HEK293 (cell line): Measurements from ENCODE around the gene TMEM45A.

Experiments
- CTCF ChIA-PET: fragments of 350-600 bp; formaldehyde crosslinking; extraction: SDS; loops from one replicate; lab custom pipeline; 2021; ENCODE audit warnings: antibody characterized with exemption; lab: Yijun Ruan, JAX
- POLR2A ChIA-PET: fragments of 300-600 bp; formaldehyde crosslinking; extraction: SDS; loops from one replicate; lab custom pipeline; 2020; ENCODE audit warnings: antibody characterized with exemption, inconsistent platforms; lab: Yijun Ruan, JAX
- H3K27ac ChIP-seq: fragments of 200-500 bp; sonication (Bioruptor generic); 2 replicates; pipeline ENCODE4 v1.5.1; 2014; ENCODE audit warnings: low read depth, low read length, control low read depth, inconsistent platforms; ENCODE audit errors: extremely low read depth
- H3K36me3 ChIP-seq, 2 experiments: fragments of 200-500 bp in 1 of 2; sonication (Bioruptor generic) in 1 of 2; 1 replicate in 1 of 2; 2 replicates in 1 of 2; pipeline ENCODE4 v1.5.1; 2014 to 2017; ENCODE audit warnings: inconsistent platforms in 2 of 2, low read length in 2 of 2; ENCODE audit not compliant: control insufficient read depth in 2 of 2, insufficient read depth in 1 of 2
- H3K4me1 ChIP-seq: fragments of 200-500 bp; sonication (Bioruptor generic); 2 replicates; pipeline ENCODE4 v1.5.1; 2014; ENCODE audit warnings: mild to moderate bottlenecking, low read length, inconsistent platforms; ENCODE audit not compliant: control insufficient read depth, insufficient read depth
- H3K4me3 ChIP-seq: 2 replicates; pipeline ENCODE4 v1.5.1; 2011; ENCODE audit warnings: low read depth, mild to moderate bottlenecking, control low read depth, low read length, moderate library complexity
- H3K9me3 ChIP-seq: fragments of 200-500 bp; sonication (Bioruptor generic); 2 replicates; pipeline ENCODE4 v1.5.1; 2014; ENCODE audit warnings: low read depth, low read length, inconsistent platforms; ENCODE audit not compliant: control insufficient read depth, insufficient read depth
- AEBP2 ChIP-seq: fragments of 450-650 bp; formaldehyde crosslinking; IDR thresholded peaks from 2 replicates; pipeline ENCODE4 v1.5.1; 2016; ENCODE audit warnings: missing biosample characterization, missing genetic modification characterization, borderline replicate concordance
- KLF1 ChIP-seq: fragments of 450-650 bp; formaldehyde crosslinking; IDR thresholded peaks from 2 replicates; pipeline ENCODE4 v1.5.1; 2016; ENCODE audit warnings: missing biosample characterization, missing genetic modification characterization
- PRDM6 ChIP-seq: fragments of 450-650 bp; formaldehyde crosslinking; IDR thresholded peaks from 2 replicates; pipeline ENCODE4 v1.5.1; 2017; ENCODE audit warnings: missing biosample characterization, missing genetic modification characterization
- SP2 ChIP-seq: fragments of 450-650 bp; formaldehyde crosslinking; IDR thresholded peaks from 2 replicates; pipeline ENCODE4 v1.5.1; 2016; ENCODE audit warnings: missing biosample characterization, missing genetic modification characterization
- YY1 ChIP-seq: fragments of 450-650 bp; formaldehyde crosslinking; IDR thresholded peaks from 2 replicates; pipeline ENCODE4 v1.5.1; 2018; ENCODE audit warnings: missing biosample characterization, missing genetic modification characterization
- ZFP69B ChIP-seq: fragments of 450-650 bp; formaldehyde crosslinking; IDR thresholded peaks from 2 replicates; pipeline ENCODE4 v1.5.1; 2016; ENCODE audit warnings: missing biosample characterization, missing genetic modification characterization
- ZNF155 ChIP-seq: fragments of 450-650 bp; formaldehyde crosslinking; IDR thresholded peaks from 2 replicates; pipeline ENCODE4 v1.5.1; 2016; ENCODE audit warnings: missing biosample characterization, missing genetic modification characterization
- ZNF184 ChIP-seq: fragments of 450-650 bp; IDR thresholded peaks from 2 replicates; pipeline ENCODE4 v1.5.1; 2018; ENCODE audit warnings: missing biosample characterization, mild to moderate bottlenecking, missing genetic modification characterization
- ZNF302 ChIP-seq: fragments of 450-650 bp; formaldehyde crosslinking; IDR thresholded peaks from 2 replicates; pipeline ENCODE4 v1.5.1; 2016; ENCODE audit warnings: missing biosample characterization, missing genetic modification characterization, low read depth
- ZNF324 ChIP-seq: fragments of 450-650 bp; formaldehyde crosslinking; IDR thresholded peaks from 2 replicates; pipeline ENCODE4 v1.5.1; 2016; ENCODE audit warnings: missing biosample characterization, missing genetic modification characterization
- ZNF423 ChIP-seq: fragments of 450-650 bp; formaldehyde crosslinking; IDR thresholded peaks from 2 replicates; pipeline ENCODE4 v1.5.1; 2016; ENCODE audit warnings: missing biosample characterization, missing genetic modification characterization
- ZNF426 ChIP-seq: fragments of 450-650 bp; formaldehyde crosslinking; IDR thresholded peaks from 2 replicates; pipeline ENCODE4 v1.5.1; 2017; ENCODE audit warnings: missing biosample characterization, missing genetic modification characterization, mild to moderate bottlenecking, inconsistent platforms, moderate library complexity
- ZNF48 ChIP-seq: fragments of 450-650 bp; formaldehyde crosslinking; IDR thresholded peaks from 2 replicates; pipeline ENCODE4 v1.5.1; 2016; ENCODE audit warnings: missing biosample characterization, missing genetic modification characterization
- ZNF510 ChIP-seq: fragments of 450-650 bp; formaldehyde crosslinking; IDR thresholded peaks from 2 replicates; pipeline ENCODE4 v1.5.1; 2018; ENCODE audit warnings: mild to moderate bottlenecking, missing genetic modification characterization, missing biosample characterization; ENCODE audit not compliant: insufficient replicate concordance
- ZNF544 ChIP-seq: fragments of 450-650 bp; formaldehyde crosslinking; IDR thresholded peaks from 2 replicates; pipeline ENCODE4 v1.5.0; 2017; ENCODE audit warnings: missing biosample characterization, missing genetic modification characterization
- ZNF549 ChIP-seq: fragments of 450-650 bp; IDR thresholded peaks from 2 replicates; pipeline ENCODE4 v1.5.1; 2018; ENCODE audit warnings: missing biosample characterization, missing genetic modification characterization, mild to moderate bottlenecking, inconsistent platforms, moderate library complexity
- ZNF623 ChIP-seq: fragments of 450-650 bp; formaldehyde crosslinking; IDR thresholded peaks from 2 replicates; pipeline ENCODE4 v1.5.1; 2016; ENCODE audit warnings: missing biosample characterization, missing genetic modification characterization
- ZNF670 ChIP-seq: fragments of 450-650 bp; formaldehyde crosslinking; IDR thresholded peaks from 2 replicates; pipeline ENCODE4 v1.5.1; 2016; ENCODE audit warnings: missing biosample characterization, missing genetic modification characterization, low read depth
- ZNF707 ChIP-seq: fragments of 450-650 bp; formaldehyde crosslinking; IDR thresholded peaks from 2 replicates; pipeline ENCODE4 v1.5.1; 2016; ENCODE audit warnings: missing biosample characterization, missing genetic modification characterization
- ZNF747 ChIP-seq: fragments of 450-650 bp; formaldehyde crosslinking; IDR thresholded peaks from 2 replicates; pipeline ENCODE4 v1.5.1; 2016; ENCODE audit warnings: missing biosample characterization, missing genetic modification characterization
- ZNF792 ChIP-seq: fragments of 450-650 bp; formaldehyde crosslinking; IDR thresholded peaks from 2 replicates; pipeline ENCODE4 v1.5.1; 2016; ENCODE audit warnings: missing biosample characterization, missing genetic modification characterization
- ZSCAN23 ChIP-seq: fragments of 450-650 bp; formaldehyde crosslinking; IDR thresholded peaks from 2 replicates; pipeline ENCODE4 v1.5.1; 2016; ENCODE audit warnings: missing biosample characterization, missing genetic modification characterization
- TF ChIP-seq, protein P1 (sequence below): fragments of 450-650 bp; formaldehyde crosslinking; IDR thresholded peaks from 2 replicates; pipeline ENCODE4 v1.5.1; 2017; ENCODE audit warnings: missing biosample characterization, missing genetic modification characterization
- TF ChIP-seq, protein P2 (sequence below): fragments of 450-650 bp; formaldehyde crosslinking; IDR thresholded peaks from 2 replicates; pipeline ENCODE4 v1.5.1; 2016; ENCODE audit warnings: missing biosample characterization, missing genetic modification characterization

TMEM45A gene

GRCh38 chr3:100531093-100531492 is 38.7 kb downstream of the TMEM45A start:
- Histone ChIP-seq H3K27ac (no peak overlapping the region), H3K36me3 (no peaks in the 10 kb centered on the region), H3K4me3 (no peak overlapping the region), H3K4me1 (no peaks in the 10 kb centered on the region), H3K9me3 (no peaks in the 10 kb centered on the region)
- TF ChIP-seq, protein P1, sequence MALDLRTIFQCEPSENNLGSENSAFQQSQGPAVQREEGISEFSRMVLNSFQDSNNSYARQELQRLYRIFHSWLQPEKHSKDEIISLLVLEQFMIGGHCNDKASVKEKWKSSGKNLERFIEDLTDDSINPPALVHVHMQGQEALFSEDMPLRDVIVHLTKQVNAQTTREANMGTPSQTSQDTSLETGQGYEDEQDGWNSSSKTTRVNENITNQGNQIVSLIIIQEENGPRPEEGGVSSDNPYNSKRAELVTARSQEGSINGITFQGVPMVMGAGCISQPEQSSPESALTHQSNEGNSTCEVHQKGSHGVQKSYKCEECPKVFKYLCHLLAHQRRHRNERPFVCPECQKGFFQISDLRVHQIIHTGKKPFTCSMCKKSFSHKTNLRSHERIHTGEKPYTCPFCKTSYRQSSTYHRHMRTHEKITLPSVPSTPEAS (tag by site-specific recombination), result no peak
- TF ChIP-seq ZNF549 (tag by site-specific recombination) (no peak), ZFP69B (tag by site-specific recombination) (no peak), ZSCAN23 (tag by site-specific recombination) (no peak), AEBP2 (tag by site-specific recombination) (no peak), ZNF423 (no peak), ZNF48 (tag by site-specific recombination) (no peak), ZNF426 (no peak)
- ChIA-PET POLR2A (no interaction called here), CTCF (no interaction called here)

- ChIA-PET POLR2A (no interaction called here), CTCF (interaction anchor here (0.6 kb wide), 1 partner anchor 1061 kb away, joined by 3 read pairs; no protein-coding TSS in a partner anchor)
- TF ChIP-seq KLF1 (tag by site-specific recombination) (no peak), ZNF324 (no peak), ZNF747 (tag by site-specific recombination) (no peak), ZNF510 (tag by site-specific recombination) (no peak), PRDM6 (tag by site-specific recombination) (no peak), YY1 (tag by site-specific recombination) (no peak), ZNF792 (tag by site-specific recombination) (no peak), ZNF623 (tag by site-specific recombination) (no peak), ZNF707 (no peak), ZNF184 (tag by site-specific recombination) (no peak), SP2 (tag by site-specific recombination) (no peak), ZNF544 (tag by site-specific recombination) (no peak), ZNF670 (no peak), ZNF155 (tag by site-specific recombination) (no peak), ZNF302 (tag by site-specific recombination) (no peak)
- TF ChIP-seq, protein P2, sequence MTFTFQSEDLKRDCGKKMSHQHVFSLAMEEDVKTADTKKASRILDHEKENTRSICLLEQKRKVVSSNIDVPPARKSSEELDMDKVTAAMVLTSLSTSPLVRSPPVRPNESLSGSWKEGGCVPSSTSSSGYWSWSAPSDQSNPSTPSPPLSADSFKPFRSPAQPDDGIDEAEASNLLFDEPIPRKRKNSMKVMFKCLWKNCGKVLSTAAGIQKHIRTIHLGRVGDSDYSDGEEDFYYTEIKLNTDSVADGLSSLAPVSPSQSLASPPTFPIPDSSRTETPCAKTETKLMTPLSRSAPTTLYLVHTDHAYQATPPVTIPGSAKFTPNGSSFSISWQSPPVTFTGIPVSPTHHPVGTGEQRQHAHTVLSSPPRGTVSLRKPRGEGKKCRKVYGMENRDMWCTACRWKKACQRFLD, result no peak
Measured at GRCh38 chr3:100532411-100532810, 40.0 kb downstream of the TMEM45A start.

More at GRCh38 chr3:100532411-100532810, 40.0 kb downstream of the TMEM45A start:
- Histone ChIP-seq H3K36me3 (no peaks in the 10 kb centered on the region), H3K4me1 (no peaks in the 10 kb centered on the region), H3K27ac (no peak overlapping the region), H3K9me3 (no peaks in the 10 kb centered on the region), H3K4me3 (no peak overlapping the region)
